OCI-LY7 (cell line): ENCODE data around the gene MIER1. TPM values are rescaled to one million over a fixed set of nuclear protein-coding genes. Genes with fewer than 3 reads are reported as not detected.

Experiments
- BruUV-seq: library from RNA; stranded (reverse); fragments of 400-500 nt; replicated peaks from 2 replicates; lab custom pipeline; 2021; lab: Mats Ljungman, UMichigan
- CTCF ChIA-PET: fragments of 300-600 bp; sonication (Branson Sonifier 250); formaldehyde crosslinking; loops from one replicate; lab custom pipeline; 2022; ENCODE audit warnings: antibody characterized with exemption; ENCODE audit not compliant: unreplicated experiment; lab: Charles Lee
- POLR2A ChIA-PET: fragments of 300-600 bp; sonication (Branson Sonifier 250); formaldehyde crosslinking; loops from one replicate; lab custom pipeline; 2022; ENCODE audit warnings: antibody characterized with exemption; lab: Charles Lee
- DNase-seq: peaks from one replicate; pipeline ENCODE4 v3.0.0-alpha.2; 2015; ENCODE audit warnings: low spot score
- H2AFZ ChIP-seq: fragments of 200-600 bp; sonication (generic), shearing (Covaris generic); 2 replicates; pipeline ENCODE4 v1.6.1; 2014; ENCODE audit warnings: mild to moderate bottlenecking, antibody characterized with exemption, low read length, moderate library complexity
- H3K27ac ChIP-seq: fragments of 200-600 bp; sonication (generic); 2 replicates; pipeline ENCODE4 v1.5.1; 2014; ENCODE audit warnings: mixed run types, low read depth, mild to moderate bottlenecking, moderate library complexity, low read length, inconsistent platforms; ENCODE audit not compliant: poor library complexity, severe bottlenecking
- H3K36me3 ChIP-seq: fragments of 200-600 bp; sonication (generic); 2 replicates; pipeline ENCODE4 v1.6.1; 2014; ENCODE audit warnings: mild to moderate bottlenecking, antibody characterized with exemption, low read length, moderate library complexity, mixed read lengths; ENCODE audit not compliant: insufficient read depth
- H3K4me1 ChIP-seq: fragments of 200-600 bp; sonication (generic); 2 replicates; pipeline ENCODE4 v1.5.1; 2014; ENCODE audit warnings: mild to moderate bottlenecking, low read length; ENCODE audit not compliant: insufficient read depth, poor library complexity, severe bottlenecking
- H3K4me2 ChIP-seq: fragments of 200-600 bp; sonication (generic); 2 replicates; pipeline ENCODE4 v1.6.1; 2014; ENCODE audit warnings: mild to moderate bottlenecking, low read length
- H3K4me3 ChIP-seq: fragments of 200-600 bp; sonication (generic); 2 replicates; pipeline ENCODE4 v1.5.1; 2014; ENCODE audit warnings: mild to moderate bottlenecking, low read depth, low read length; ENCODE audit not compliant: poor library complexity, severe bottlenecking
- H3K79me2 ChIP-seq: fragments of 200-600 bp; sonication (generic); 2 replicates; pipeline ENCODE4 v1.6.1; 2016; ENCODE audit warnings: low read depth, mild to moderate bottlenecking, low read length, moderate library complexity, mixed read lengths; ENCODE audit not compliant: insufficient read depth
- H3K9me2 ChIP-seq: fragments of 200-600 bp; sonication (generic); 2 replicates; pipeline ENCODE4 v1.6.1; 2016; ENCODE audit warnings: mild to moderate bottlenecking, low read length, mixed read lengths; ENCODE audit not compliant: insufficient read depth
- H3K9me3 ChIP-seq: fragments of 200-600 bp; sonication (generic); 2 replicates; pipeline ENCODE4 v1.6.1; 2014; ENCODE audit warnings: mild to moderate bottlenecking, mixed run types, low read length, mixed read lengths
- H4K20me1 ChIP-seq: fragments of 200-600 bp; sonication (generic); 2 replicates; pipeline ENCODE4 v1.6.1; 2014; ENCODE audit warnings: mild to moderate bottlenecking, antibody characterized with exemption, low read length, moderate library complexity, mixed read lengths; ENCODE audit not compliant: insufficient read depth
- EZH2phosphoT487 ChIP-seq: fragments of 200-600 bp; sonication (generic); IDR thresholded peaks from 2 replicates; pipeline ENCODE4 v1.6.1; 2018; ENCODE audit warnings: low read depth, borderline replicate concordance, mild to moderate bottlenecking, mixed run types, antibody characterized with exemption, low read length, moderate library complexity, mixed read lengths
- intact Hi-C: fragments of 100-400 bp; cut with micrococcal nuclease; formaldehyde crosslinking; loops from one replicate; pipeline ENCODE4 v1.10.0; 2022; ENCODE audit not compliant: unreplicated experiment
- total RNA-seq, 2 experiments: library from RNA; depleted of rRNA in 1 of 2; stranded (reverse); fragments of >200 nt in 1 of 2; shearing (Covaris generic) in 1 of 2; gene quantifications; 2 replicates each; pipeline ENCODE4 v1.2.3, GENCODE V29; 2014 to 2022
- TF ChIP-seq, protein P1 (sequence below): fragments of 200-600 bp; sonication (generic); conservative IDR thresholded peaks from 2 replicates; pipeline ENCODE4 v1.5.1; 2014; ENCODE audit warnings: mild to moderate bottlenecking, antibody characterized with exemption, low read length, moderate library complexity, mixed read lengths

Gene MIER1
- total RNA-seq, 2 experiments from 2014 or later: 24.4 to 45.9 TPM

GRCh38 chr1:66929691-66929998 is 4.9 kb downstream of the MIER1 start:
- CTCF ChIA-PET: no interaction called here
- H3K4me1 ChIP-seq: peaks cover 55% of the 10 kb centered on the region
- H3K9me3 ChIP-seq: no peaks in the 10 kb centered on the region
- H3K4me2 ChIP-seq: peak overlapping the region; percentile 81
- H3K27ac ChIP-seq: peak overlapping the region; percentile 48
- BruUV-seq: no TSS peak
- intact Hi-C loops: loop anchor here (1.0 to 10.0 kb wide), 2 partner anchors 220 to 755 kb away; partner anchors contain the start of gene GADD45A
- no peak for TF ChIP-seq EZH2phosphoT487
- TF ChIP-seq, protein P1, sequence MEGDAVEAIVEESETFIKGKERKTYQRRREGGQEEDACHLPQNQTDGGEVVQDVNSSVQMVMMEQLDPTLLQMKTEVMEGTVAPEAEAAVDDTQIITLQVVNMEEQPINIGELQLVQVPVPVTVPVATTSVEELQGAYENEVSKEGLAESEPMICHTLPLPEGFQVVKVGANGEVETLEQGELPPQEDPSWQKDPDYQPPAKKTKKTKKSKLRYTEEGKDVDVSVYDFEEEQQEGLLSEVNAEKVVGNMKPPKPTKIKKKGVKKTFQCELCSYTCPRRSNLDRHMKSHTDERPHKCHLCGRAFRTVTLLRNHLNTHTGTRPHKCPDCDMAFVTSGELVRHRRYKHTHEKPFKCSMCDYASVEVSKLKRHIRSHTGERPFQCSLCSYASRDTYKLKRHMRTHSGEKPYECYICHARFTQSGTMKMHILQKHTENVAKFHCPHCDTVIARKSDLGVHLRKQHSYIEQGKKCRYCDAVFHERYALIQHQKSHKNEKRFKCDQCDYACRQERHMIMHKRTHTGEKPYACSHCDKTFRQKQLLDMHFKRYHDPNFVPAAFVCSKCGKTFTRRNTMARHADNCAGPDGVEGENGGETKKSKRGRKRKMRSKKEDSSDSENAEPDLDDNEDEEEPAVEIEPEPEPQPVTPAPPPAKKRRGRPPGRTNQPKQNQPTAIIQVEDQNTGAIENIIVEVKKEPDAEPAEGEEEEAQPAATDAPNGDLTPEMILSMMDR: no peak
- no peak overlapping the region for H2AFZ ChIP-seq
- H3K79me2 ChIP-seq: peaks cover 89% of the 10 kb centered on the region
- POLR2A ChIA-PET: interaction anchor here (1.2 kb wide), 1 partner anchor 160 kb away, joined by 3 read pairs; no protein-coding TSS in a partner anchor
- H3K4me3 ChIP-seq: peak overlapping the region; percentile 98
- H3K36me3 ChIP-seq: peaks cover 56% of the 10 kb centered on the region
- H3K9me2 ChIP-seq: no peaks in the 10 kb centered on the region
- H4K20me1 ChIP-seq: peaks cover 23% of the 10 kb centered on the region; the same call in 1 of the 2 replicates
- no peak for DNase-seq

- no TSS peak for BruUV-seq
These were observed 5.4 kb downstream of the MIER1 start for GRCh38 chr1:66929999-66930822.

More at GRCh38 chr1:66929999-66930822, 5.4 kb downstream of the MIER1 start:
- Histone ChIP-seq H3K79me2 (peaks cover 94% of the 10 kb centered on the region), H3K9me3 (peaks cover 4% of the 10 kb centered on the region; the same call in 1 of the 2 replicates), H4K20me1 (peaks cover 27% of the 10 kb centered on the region; the same call in 1 of the 2 replicates), H3K4me1 (peaks cover 60% of the 10 kb centered on the region), H3K4me2 (peak overlapping the region; percentile 81), H3K4me3 (peak overlapping the region; percentile 98), H3K36me3 (peaks cover 61% of the 10 kb centered on the region), H3K27ac (peak overlapping the region; percentile 86), H3K9me2 (no peaks in the 10 kb centered on the region), H2AFZ (peak overlapping the region; percentile 62; the same call in 1 of the 2 replicates)
- DNase-seq: peak; percentile 96
- ChIA-PET POLR2A (interaction anchor here (0.7 to 1.4 kb wide), 8 partner anchors 16 to 207 kb away, joined by 3 to 6 read pairs (median 3); no protein-coding TSS in a partner anchor), CTCF (no interaction called here)
- intact Hi-C loops: loop anchor here (1.0 to 10.0 kb wide), 7 partner anchors 52 to 755 kb away; partner anchors contain the start of genes GADD45A, SERBP1 and SLC35D1
- no peak for TF ChIP-seq EZH2phosphoT487
- TF ChIP-seq, protein P1: peak; percentile 36; the same call in 1 of the 2 replicates
